Stimulated activated CD8-positive, alpha-beta memory T cell treated with anti-CD3 and anti-CD28 coated beads, Interleukin-4, amount 100 ng/mL, for 24 hours (primary cell): ENCODE data around the gene SERPINH1.

Source experiments
- DNase-seq: peaks from one replicate; pipeline ENCODE4 v3.0.0-alpha.2; 2020; ENCODE audit warnings: low read depth

Gene SERPINH1

GRCh38 chr11:75562048-75562835 lies at the start of gene SERPINH1:
SERPINH1 (plus strand) TSS chr11:75562253; CDS start chr11:75566350, 4,097 bp downstream.
- DNase-seq, result peak; percentile 53

DNA sequence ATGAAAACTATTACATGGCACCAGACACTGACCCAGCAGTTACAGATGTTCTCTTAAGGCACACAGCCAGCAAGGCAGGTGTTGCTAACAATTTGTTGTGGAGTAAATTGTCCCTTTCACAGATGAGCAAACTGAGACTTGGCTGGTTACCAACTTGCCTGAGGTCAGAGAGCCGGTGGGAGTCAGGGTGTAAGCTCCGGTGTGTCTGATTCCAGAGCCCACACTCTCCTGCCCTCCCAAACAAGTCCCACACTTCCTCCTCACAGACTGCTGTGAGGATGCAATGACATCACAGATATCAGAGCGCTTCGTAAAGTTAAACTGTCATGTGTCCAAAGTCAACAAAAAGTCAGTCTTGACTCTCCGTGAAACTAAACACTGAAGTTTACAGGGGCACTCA lies 48.8 kb upstream of the SERPINH1 start:
- DNase-seq, result no peak

DNA sequence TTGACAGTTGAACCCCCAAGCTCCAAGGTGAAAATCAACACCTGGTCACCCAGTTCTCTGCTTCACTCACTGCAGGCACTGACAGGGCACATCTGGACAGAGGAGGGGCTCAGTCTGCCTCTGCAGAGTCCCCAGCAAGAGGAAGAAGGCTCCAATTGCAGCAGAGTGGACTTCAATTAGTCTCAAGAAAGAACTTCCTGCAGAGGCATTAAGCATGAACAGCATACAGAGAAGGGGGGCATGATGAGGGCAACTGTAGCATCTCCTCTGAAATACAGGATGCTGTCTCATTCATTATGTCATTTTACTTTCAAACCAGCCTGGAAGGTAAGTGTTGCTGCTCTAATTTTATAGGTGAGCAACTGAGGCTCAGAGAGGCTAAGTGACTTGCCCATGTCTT lies 47.5 kb upstream of the SERPINH1 start:
- no peak for DNase-seq

DNA sequence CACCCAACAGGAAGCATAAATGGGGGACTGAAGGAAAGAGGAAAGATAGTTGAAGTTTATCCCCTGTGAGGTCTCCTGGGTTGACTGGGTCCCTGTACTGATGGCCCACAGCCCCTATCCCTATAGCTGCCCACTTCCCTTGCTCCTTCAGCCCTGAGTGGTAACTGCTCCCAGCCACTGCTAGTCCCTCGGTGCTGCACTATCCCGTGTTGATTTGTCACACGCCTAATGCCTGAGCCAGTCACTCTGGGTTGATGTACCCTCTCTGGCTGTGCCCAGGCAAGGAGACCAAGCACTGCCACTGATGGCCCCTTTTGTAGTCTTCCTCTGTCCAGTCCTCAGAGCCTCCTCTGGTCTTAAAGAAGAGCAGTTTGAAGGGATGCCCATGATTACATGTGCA lies 45.9 kb upstream of the SERPINH1 start:
- no peak for DNase-seq

DNA sequence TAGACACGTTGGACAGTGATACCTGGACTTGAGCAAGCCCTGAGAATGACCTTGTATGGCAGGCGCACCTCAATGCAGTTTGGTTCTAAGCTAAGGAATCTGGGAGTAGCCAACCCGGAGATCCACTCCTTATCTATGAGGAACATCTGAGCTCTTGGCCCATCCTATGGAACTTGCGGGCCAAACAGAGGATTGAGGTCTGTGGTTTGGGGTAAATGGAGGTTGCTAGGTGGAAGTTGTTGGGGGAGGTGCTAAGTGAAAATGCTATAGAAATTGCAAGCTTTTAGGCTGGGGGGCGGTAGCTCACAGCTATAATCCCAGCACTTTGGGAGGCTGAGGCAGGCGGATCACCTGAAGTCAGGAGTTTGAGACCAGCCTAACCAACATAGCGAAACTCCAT lies 45.2 kb upstream of the SERPINH1 start:
- DNase-seq, result no peak

DNA sequence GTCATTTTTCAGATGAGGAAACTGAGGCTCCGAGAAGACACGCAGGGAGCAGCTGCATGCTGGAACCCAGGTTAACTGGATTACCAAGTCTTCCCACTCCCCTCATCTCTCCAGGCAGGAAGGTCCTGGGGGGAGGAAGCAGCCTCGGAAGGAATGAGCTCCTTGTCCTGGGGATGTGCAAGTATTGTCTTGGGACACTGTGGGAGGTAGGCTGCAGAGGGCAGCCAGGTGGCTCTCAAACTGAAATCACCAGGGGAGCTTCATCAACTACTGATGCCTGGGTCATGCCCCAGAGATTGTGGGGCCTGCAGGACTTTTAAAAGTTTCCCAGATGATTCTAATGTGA lies 43.9 kb upstream of the SERPINH1 start:
- no peak for DNase-seq

GRCh38 chr11:75518771-75519653 lies 43.0 kb upstream of the SERPINH1 start:
- DNase-seq, result no peak

- DNase-seq, result no peak
Measured at GRCh38 chr11:75520688-75521087, 41.4 kb upstream of the SERPINH1 start.

- no peak for DNase-seq
Measured at GRCh38 chr11:75522286-75523044, 39.6 kb upstream of the SERPINH1 start.

DNA sequence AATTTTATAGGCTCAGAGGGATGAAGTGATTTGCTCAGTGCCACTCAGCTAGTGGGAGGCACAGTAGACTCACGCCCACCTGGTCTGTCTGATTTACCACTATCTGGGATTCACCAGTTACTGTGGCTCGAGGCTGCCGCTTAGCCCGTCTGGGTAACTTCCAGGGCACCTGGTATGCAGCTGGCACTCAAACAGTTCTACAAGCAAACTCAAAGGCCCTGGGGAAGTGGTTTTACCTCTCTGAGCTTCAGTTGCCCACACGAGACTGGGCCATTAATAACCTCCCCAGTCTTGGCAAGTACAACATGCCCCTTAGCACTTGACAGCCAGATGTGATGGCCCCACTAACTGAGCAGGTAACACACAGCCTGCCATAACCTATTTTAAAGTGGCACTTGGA lies 38.9 kb upstream of the SERPINH1 start:
- DNase-seq, result no peak

DNA sequence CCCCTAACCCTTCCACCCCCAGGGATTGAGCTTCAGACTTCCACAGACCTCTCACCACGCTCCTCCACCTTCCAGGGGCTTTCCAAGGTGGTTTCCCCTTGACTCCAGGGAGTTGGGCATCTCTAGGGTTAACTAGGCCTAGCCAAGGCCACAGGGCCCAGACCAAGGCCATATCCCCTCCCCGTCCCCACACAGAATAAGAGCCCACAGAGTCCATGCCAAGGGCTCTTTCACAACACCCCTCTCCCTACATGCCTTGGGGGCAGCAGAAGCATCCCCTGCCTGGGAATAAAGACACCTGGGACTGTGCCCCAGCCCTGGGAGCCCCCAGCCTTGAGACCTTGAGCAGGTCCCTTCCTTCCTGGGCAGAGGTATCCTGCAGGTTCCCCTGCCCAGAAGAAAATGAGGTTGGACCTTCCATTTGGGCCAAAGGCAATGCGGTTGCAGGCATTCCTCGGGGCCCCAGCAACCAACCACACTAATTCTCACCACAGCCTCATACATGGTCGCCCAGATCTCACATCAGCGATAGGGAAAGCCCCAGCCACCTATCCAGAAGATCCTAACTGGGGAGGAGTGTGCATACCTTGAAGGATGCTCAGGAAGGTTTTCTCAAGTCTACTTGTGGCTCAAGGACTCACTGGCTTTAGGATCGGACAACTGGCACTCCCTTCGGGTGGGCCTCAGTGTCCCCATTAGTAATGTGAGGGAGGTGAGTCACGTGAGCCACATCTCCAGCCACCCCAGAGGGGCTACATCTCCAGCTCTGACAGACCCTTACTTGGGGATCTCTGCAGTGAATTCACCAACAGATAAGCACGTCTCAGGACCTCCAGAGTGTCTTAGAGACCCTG lies 38.0 kb upstream of the SERPINH1 start:
- no peak for DNase-seq

DNA sequence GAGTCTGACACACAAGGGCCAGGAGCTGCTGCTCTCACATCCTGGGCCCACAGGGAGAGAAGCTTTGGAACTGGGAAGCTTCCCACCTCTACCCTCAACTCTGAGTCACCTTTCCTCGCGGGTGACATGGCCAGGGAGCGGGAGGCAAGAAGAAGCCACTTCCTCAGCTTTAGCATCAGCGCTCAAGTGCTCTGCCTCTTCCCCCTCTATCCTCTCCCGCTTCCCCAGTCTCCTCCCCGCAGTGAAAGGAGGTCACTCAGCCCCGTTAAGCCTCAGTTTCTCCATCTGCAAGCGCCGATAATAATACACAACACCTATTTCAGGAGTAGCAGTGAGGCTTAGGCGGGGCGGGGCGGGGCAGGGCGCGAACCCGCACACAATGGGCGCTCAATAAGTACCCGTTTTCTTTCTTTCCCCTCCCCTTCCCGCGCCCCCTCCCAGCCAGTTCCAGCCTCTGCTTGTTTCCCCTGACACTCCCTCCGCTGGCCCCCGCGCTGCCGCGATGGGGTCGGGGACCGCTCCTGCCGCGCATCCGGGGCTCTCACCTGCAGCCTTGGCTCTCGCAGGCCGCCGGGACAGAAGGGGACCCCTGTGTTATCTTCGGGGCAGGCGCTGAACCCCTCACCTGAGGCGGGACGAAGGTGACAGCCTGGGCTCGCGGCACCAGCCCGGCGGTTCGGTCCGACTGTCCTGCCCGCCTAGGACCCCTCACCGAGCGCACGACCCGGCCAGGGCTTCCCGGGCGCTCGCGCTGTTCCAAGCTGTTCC lies 37.2 kb upstream of the SERPINH1 start:
- DNase-seq, result no peak

DNA sequence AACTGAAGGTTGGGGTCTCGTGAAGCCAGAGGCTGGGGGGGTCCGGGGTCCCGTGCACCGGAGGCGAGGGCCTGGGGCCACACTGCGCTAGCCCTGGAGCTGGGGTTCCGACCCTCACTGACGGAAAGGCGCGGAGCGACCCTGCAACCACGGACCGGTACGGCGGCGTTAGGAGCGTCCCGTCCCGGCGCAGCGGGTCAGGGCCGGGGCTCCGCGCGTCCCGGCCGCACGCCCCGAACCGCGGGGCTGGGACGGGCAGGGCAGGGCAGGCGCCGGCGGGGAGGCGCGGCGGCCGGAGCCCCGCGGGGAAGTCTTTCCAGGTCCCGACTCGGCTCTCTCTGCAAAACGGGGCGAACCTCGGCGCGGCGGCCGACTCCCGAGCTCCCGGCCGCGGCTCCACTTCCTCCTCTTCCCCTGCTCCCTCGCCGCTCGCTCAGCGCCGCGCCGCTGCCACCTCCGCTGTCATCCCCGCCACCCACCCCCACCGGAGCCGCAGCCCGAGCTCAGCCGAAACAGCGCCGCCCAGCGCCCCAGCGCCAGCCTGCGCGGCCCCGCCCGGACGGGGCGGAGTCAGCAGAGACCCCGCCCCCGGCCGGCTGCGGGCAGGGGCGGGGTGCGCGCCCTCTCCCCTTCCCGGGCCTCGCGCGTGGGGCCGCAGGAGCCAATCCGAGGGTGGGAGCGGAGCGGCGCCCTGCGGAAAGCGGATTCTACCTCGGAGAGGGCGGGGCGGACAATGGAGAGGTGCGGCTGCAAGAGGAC lies 36.4 kb upstream of the SERPINH1 start, which contains the start of gene GDPD5:
TSS of gene GDPD5 (minus strand) at position 509 of the 759 bp plus-strand sequence. CDS start 48,206 bp downstream, outside the sequence.
- peak; percentile 72 for DNase-seq

GRCh38 chr11:75526192-75526541 lies 35.9 kb upstream of the SERPINH1 start:
- DNase-seq, result no peak

DNA sequence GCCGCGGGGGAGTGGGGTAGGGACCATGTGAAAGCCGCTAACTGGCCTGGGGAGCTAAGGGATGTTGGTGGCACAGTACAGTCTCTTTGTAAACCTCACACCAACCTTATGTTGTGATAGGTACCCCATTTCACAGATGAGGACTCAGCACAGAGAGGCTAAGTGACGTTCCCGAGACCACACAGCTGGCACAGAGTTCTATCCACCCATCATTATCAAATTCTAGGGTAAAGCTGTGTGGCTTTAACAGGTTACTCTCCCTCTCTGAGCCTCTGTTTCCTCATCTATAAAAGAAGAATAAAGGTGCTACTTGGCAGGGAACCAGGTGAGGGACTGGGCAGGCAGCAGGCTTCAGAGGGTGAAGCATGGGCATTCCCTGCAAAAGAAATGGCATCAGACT lies 34.9 kb upstream of the SERPINH1 start:
- DNase-seq, result no peak

DNA sequence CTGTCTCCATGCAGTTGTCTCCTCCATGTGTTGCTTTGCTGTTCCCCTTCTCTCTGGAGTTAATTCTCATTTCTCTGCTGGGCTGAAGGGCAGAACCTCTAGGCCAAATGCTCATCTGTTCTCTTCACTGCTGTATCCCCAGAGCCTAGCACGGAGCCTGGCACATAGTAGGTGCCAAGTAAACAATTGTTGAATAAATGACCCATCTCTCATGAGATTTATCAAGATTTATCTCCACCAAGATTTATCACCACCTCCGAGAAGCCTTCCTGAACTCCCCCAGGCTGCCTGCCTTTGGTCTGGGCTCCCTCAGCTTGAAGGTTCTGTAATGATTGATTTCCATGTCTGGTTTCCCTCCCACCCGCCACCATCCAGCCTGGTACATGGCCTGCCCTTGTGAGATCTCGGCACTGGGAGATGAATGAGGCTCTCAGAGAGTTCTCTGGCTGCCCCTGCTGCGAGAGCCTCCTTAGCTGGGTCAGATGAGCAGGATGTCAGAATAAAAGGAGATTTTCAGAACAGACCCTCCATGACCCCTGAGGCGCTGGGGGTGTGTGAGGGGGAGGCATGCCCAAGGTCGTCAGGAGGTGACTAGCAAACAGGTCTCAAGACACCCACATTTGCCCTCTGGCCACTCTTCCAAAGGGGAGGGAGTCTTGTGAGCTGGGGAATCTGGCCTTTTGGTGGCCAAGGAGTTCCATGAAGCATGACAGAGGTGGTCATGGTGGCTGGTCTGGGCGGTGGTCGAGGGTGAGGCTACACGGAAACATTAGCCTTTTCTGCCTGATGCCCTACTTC lies 33.9 kb upstream of the SERPINH1 start:
- DNase-seq, result no peak

- DNase-seq, result no peak
Measured at GRCh38 chr11:75530577-75530976, 31.5 kb upstream of the SERPINH1 start.

DNA sequence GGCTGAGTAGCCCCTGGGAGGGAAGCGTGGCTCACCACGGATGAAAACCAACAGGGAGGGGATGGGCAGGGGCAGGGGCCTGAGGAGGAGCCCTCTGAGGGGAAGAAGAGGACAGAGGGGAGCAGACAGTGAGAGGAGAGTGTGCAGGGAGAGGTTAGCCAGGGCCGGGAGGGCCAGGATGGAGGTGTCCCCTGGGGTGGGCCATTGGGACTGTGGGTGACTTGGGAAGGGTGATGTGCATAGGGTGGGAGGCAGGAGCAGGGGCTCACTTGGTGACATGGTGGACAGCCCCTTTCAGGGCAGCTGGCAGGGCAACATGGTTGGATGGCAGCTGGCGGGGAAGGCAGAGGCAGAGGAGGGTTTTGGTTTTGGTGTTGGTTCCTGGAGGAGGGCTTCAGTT lies 30.7 kb upstream of the SERPINH1 start:
- DNase-seq, result no peak
